Measurements from ENCODE around the gene SPEF1.

The SPEF1 gene

GRCh38 chr20:3765171-3765882 is 15.9 kb downstream of the SPEF1 start:
- DNase-seq: no peak

- DNase-seq: no peak
These were observed 16.6 kb downstream of the SPEF1 start for GRCh38 chr20:3764659-3765058.

GRCh38 chr20:3763671-3764601 is 17.3 kb downstream of the SPEF1 start:
- no peak for DNase-seq

GRCh38 chr20:3760655-3761348 is 20.4 kb downstream of the SPEF1 start:
- no peak for DNase-seq

GRCh38 chr20:3759884-3760283 is 21.4 kb downstream of the SPEF1 start:
- DNase-seq: no peak

- DNase-seq: no peak
These were observed 21.9 kb downstream of the SPEF1 start for GRCh38 chr20:3759316-3759823.

- no peak for DNase-seq
These were observed 22.7 kb downstream of the SPEF1 start for GRCh38 chr20:3758566-3758965.

- DNase-seq: no peak
These were observed 24.0 kb downstream of the SPEF1 start for GRCh38 chr20:3757268-3757667.

GRCh38 chr20:3755814-3756480 is 25.3 kb downstream of the SPEF1 start:
- DNase-seq: no peak

- DNase-seq: no peak
These were observed 26.0 kb downstream of the SPEF1 start for GRCh38 chr20:3755269-3755668.

- DNase-seq: no peak
These were observed 27.0 kb downstream of the SPEF1 start for GRCh38 chr20:3754276-3754630.

- DNase-seq: no peak
These were observed 27.6 kb downstream of the SPEF1 start for GRCh38 chr20:3753501-3754275.

- DNase-seq: peak; percentile 70
These were observed 28.1 kb downstream of the SPEF1 start for GRCh38 chr20:3753098-3753497.

GRCh38 chr20:3752386-3752759 is 28.9 kb downstream of the SPEF1 start:
- no peak for DNase-seq

GRCh38 chr20:3751675-3752385 is 29.4 kb downstream of the SPEF1 start:
- peak; percentile 67 for DNase-seq

- no peak for DNase-seq
These were observed 30.0 kb downstream of the SPEF1 start for GRCh38 chr20:3751305-3751674.

GRCh38 chr20:3749689-3750531 is 31.3 kb downstream of the SPEF1 start:
- DNase-seq: peak; percentile 68

- no peak for DNase-seq
These were observed 32.1 kb downstream of the SPEF1 start for GRCh38 chr20:3749087-3749688.

GRCh38 chr20:3748073-3748472 is 33.2 kb downstream of the SPEF1 start:
- DNase-seq: no peak

- no peak for DNase-seq
These were observed 33.8 kb downstream of the SPEF1 start for GRCh38 chr20:3747471-3747870.

Measured in activated CD4-positive, alpha-beta T cell treated with anti-CD3 and anti-CD28 coated beads for 48 hours (primary cell).